ENCODE data around the gene CYP2W1. TPM values are rescaled to one million over a fixed set of nuclear protein-coding genes. Genes with fewer than 3 reads are reported as not detected.

Gene CYP2W1
- total RNA-seq, 1 experiment from 2014 or later: not detected

- H3K36me3 Mint-ChIP-seq (ENCODE audit: insufficient read depth, unreplicated experiment): peaks cover 15% of the 10 kb centered on the region
- H3K27ac Mint-ChIP-seq (ENCODE audit: low read depth, unreplicated experiment): no peak overlapping the region
- DNase-seq (ENCODE audit: unreplicated experiment): no peak
- no peak overlapping the region for H3K4me3 Mint-ChIP-seq (ENCODE audit: unreplicated experiment)
- no peaks in the 10 kb centered on the region for H3K27me3 Mint-ChIP-seq (ENCODE audit: insufficient read depth, unreplicated experiment)
- intact Hi-C loops (cut with micrococcal nuclease): no loop called here
- ChIA-PET POLR2A (no interaction called here), CTCF (interaction anchor here (1.0 to 4.1 kb wide), 2 partner anchors 11 to 15 kb away, joined by 4 to 27 read pairs; no protein-coding TSS in a partner anchor)
- no peaks in the 10 kb centered on the region for H3K4me1 Mint-ChIP-seq (ENCODE audit: insufficient read depth, unreplicated experiment)
- no TSS peak for BruUV-seq (replicated peaks)
- no peaks in the 10 kb centered on the region for H3K9me3 Mint-ChIP-seq (ENCODE audit: unreplicated experiment)
- TF ChIP-seq CTCF (IDR thresholded peaks at IDR 0.05; ENCODE audit: unreplicated experiment): no peak
Observed at GRCh38 chr7:977326-978048, 5.5 kb upstream of the CYP2W1 start.

GRCh38 chr7:978049-978346, 5.0 kb upstream of the CYP2W1 start:
- H3K27ac Mint-ChIP-seq (ENCODE audit: low read depth, unreplicated experiment): no peak overlapping the region
- CTCF ChIA-PET: interaction anchor here (1.0 to 4.1 kb wide), 2 partner anchors 10 to 14 kb away, joined by 4 to 27 read pairs; no protein-coding TSS in a partner anchor

GRCh38 chr7:978416-979091, 4.4 kb upstream of the CYP2W1 start:
- no peak overlapping the region for H3K4me3 Mint-ChIP-seq (ENCODE audit: unreplicated experiment)
- H3K36me3 Mint-ChIP-seq (ENCODE audit: insufficient read depth, unreplicated experiment): peaks cover 5% of the 10 kb centered on the region
- POLR2A ChIA-PET: no interaction called here
- CTCF ChIA-PET: interaction anchor here (1.0 to 4.1 kb wide), 2 partner anchors 10 to 13 kb away, joined by 4 to 27 read pairs; no protein-coding TSS in a partner anchor
- H3K9me3 Mint-ChIP-seq (ENCODE audit: unreplicated experiment): no peaks in the 10 kb centered on the region
- H3K27ac Mint-ChIP-seq (ENCODE audit: low read depth, unreplicated experiment): no peak overlapping the region
- no peaks in the 10 kb centered on the region for H3K27me3 Mint-ChIP-seq (ENCODE audit: insufficient read depth, unreplicated experiment)
- intact Hi-C loops (cut with micrococcal nuclease): no loop called here
- no peak for TF ChIP-seq CTCF (IDR thresholded peaks at IDR 0.05; ENCODE audit: unreplicated experiment)
- no peak for DNase-seq (ENCODE audit: unreplicated experiment)
- H3K4me1 Mint-ChIP-seq (ENCODE audit: insufficient read depth, unreplicated experiment): no peaks in the 10 kb centered on the region
- BruUV-seq (replicated peaks): no TSS peak

More at GRCh38 chr7:978049-978346, 5.0 kb upstream of the CYP2W1 start:
- no peak for DNase-seq (ENCODE audit: unreplicated experiment)
- no TSS peak for BruUV-seq (replicated peaks)
- Mint-ChIP-seq H3K36me3 (ENCODE audit: insufficient read depth, unreplicated experiment) (peaks cover 9% of the 10 kb centered on the region), H3K4me3 (ENCODE audit: unreplicated experiment) (no peak overlapping the region), H3K4me1 (ENCODE audit: insufficient read depth, unreplicated experiment) (no peaks in the 10 kb centered on the region), H3K27me3 (ENCODE audit: insufficient read depth, unreplicated experiment) (no peaks in the 10 kb centered on the region), H3K9me3 (ENCODE audit: unreplicated experiment) (no peaks in the 10 kb centered on the region)
- intact Hi-C loops (cut with micrococcal nuclease): no loop called here
- POLR2A ChIA-PET: no interaction called here
- TF ChIP-seq CTCF (IDR thresholded peaks at IDR 0.05; ENCODE audit: unreplicated experiment): no peak

GRCh38 chr7:979151-979550, 3.8 kb upstream of the CYP2W1 start:
- Mint-ChIP-seq H3K27me3 (ENCODE audit: insufficient read depth, unreplicated experiment) (no peaks in the 10 kb centered on the region), H3K4me1 (ENCODE audit: insufficient read depth, unreplicated experiment) (no peaks in the 10 kb centered on the region), H3K27ac (ENCODE audit: low read depth, unreplicated experiment) (no peak overlapping the region), H3K4me3 (ENCODE audit: unreplicated experiment) (no peak overlapping the region), H3K9me3 (ENCODE audit: unreplicated experiment) (no peaks in the 10 kb centered on the region), H3K36me3 (ENCODE audit: insufficient read depth, unreplicated experiment) (peaks cover 5% of the 10 kb centered on the region)
- intact Hi-C loops (cut with micrococcal nuclease): no loop called here
- BruUV-seq (replicated peaks): no TSS peak
- ChIA-PET POLR2A (no interaction called here), CTCF (interaction anchor here (4.1 kb wide), 1 partner anchor 13 kb away, joined by 27 read pairs; no protein-coding TSS in a partner anchor)
- no peak for DNase-seq (ENCODE audit: unreplicated experiment)
- TF ChIP-seq CTCF (IDR thresholded peaks at IDR 0.05; ENCODE audit: unreplicated experiment): no peak
